IMR-90 (cell line): ENCODE results near the gene OSBPL9. TPM values are rescaled to one million over a fixed set of nuclear protein-coding genes. Genes with fewer than 3 reads are reported as not detected.

Experiments
- microRNA-seq, 2 experiments: library from miRNA; stranded (forward) in 1 of 2; unstranded in 1 of 2; fragments of 10-50 nt in 1 of 2; fragments of <30 nt in 1 of 2; gene quantifications in 1 of 2; microRNA quantifications in 1 of 2; one replicate each; pipeline versions ENCODE3 to v1.1.0; 2013 to 2020; ENCODE audit not compliant: insufficient read depth in 1 of 2, insufficient read length in 1 of 2, unreplicated experiment in 1 of 2
- polyA plus RNA-seq, 3 experiments: library from polyadenylated mRNA; depleted of rRNA; stranded (reverse); fragments of >200 nt; gene quantifications; 2 replicates each; pipeline ENCODE4 v1.2.3, GENCODE V29; 2012; ENCODE audit warnings: low replicate concordance in 1 of 3
- small RNA-seq, 5 experiments: library from RNA; depleted of rRNA; stranded (forward); fragments of <200 nt; gene quantifications; one replicate each; pipeline ENCODE3, GENCODE V24; 2012
- total RNA-seq: library from RNA; depleted of rRNA; stranded (reverse); fragments of >200 nt; gene quantifications from 2 replicates; pipeline ENCODE4 v1.2.3, GENCODE V29; 2012; rRNA removed

The OSBPL9 gene
- total and polyA plus RNA-seq, 2 of the 4 experiments (the other 2 are of a cell fraction) = 51.4 to 127 TPM

Small RNAs within 50 kb of the gene (microRNA-seq; reads per million reads assigned to microRNA genes)
- gene AL050343.2 (ENCODE audit: insufficient read depth, insufficient read length) (not detected), gene MIR761 (ENCODE audit: unreplicated experiment) (not detected), gene RF00568 (ENCODE audit: insufficient read depth, insufficient read length) (not detected)

Small RNAs within 50 kb of the gene (small RNA-seq; reads per million reads assigned to genes)
- 0 reads per million in 5 experiments for gene AL050343.2
- 0 reads per million in 5 experiments for gene RF00568

Other genes starting within 250 kb of the OSBPL9 start
- 38.0 and 47.5 TPM in 2 replicates for gene EPS15, start 97.8 kb upstream of the OSBPL9 start, total RNA-seq
- 13.4 and 17.6 TPM in 2 replicates for gene EPS15, start 97.8 kb upstream of the OSBPL9 start, polyA plus RNA-seq (2012; rRNA removed)